ENCODE data around the gene YWHAE.
"Not testable (repeated sequence)": the region's sequence is repeated elsewhere in the genome, so short reads cannot be mapped to it uniquely, and the experiment has no call there.

Gene YWHAE

GRCh38 chr17:1412185-1413110 is 12.4 kb upstream of the YWHAE start:
- no peak for DNase-seq (ENCODE audit: low spot score)

DNA sequence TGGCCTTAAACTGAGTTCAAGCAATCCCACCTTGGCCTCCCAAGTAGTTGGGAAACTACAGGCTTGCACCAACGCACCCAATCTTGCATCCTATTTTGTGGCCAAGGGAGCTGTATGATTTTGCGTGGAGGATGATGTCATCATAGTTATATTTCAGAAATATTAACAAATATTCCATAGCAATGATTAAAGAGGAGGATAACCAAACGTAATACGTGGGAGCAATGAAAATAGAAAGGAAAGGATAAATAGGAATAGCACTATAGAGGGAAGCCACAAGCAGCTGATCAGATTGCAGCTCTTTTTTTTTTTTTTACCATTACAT is 2.2 kb upstream of the YWHAE start:
- no peak for DNase-seq (ENCODE audit: low spot score)

DNA sequence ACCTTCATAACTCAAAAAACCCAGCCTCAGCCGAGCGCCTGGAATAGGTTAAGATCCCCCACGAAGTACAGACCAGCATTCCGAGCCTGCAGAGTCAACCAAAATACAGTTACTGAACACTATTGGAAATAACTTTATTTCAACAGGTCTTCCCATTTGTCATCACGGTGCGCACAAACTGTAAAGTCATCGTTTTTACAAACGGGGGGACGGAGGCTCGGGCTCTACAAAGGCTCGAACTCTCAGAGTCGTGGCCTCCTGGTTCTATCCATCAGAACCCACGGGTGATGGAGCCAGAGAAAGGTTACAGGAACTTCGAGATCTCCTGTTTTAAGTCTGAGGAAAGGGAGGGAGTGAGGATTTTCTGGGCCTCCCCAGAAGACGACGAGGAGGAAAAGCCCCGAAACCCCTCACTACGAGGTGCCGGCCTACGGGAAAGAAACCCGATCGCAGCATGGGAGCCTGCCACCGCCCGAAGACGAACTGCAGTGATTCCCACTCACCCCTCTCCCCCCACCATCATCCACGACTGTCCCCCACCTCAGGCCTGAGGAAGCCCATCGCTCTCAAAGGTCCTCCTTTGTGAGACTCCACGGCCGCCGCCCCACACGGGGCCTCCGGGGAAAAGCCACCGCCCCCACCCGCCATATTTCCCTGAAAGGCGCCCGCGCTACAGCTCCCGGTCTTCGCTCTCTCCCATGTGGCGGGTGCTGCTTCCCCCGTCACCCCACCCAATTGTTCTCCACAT is 917 bp downstream of the YWHAE start:
- DNase-seq (ENCODE audit: low spot score): no peak

GRCh38 chr17:1398028-1398427 is 2.0 kb downstream of the YWHAE start:
- no peak for DNase-seq (ENCODE audit: low spot score)

DNA sequence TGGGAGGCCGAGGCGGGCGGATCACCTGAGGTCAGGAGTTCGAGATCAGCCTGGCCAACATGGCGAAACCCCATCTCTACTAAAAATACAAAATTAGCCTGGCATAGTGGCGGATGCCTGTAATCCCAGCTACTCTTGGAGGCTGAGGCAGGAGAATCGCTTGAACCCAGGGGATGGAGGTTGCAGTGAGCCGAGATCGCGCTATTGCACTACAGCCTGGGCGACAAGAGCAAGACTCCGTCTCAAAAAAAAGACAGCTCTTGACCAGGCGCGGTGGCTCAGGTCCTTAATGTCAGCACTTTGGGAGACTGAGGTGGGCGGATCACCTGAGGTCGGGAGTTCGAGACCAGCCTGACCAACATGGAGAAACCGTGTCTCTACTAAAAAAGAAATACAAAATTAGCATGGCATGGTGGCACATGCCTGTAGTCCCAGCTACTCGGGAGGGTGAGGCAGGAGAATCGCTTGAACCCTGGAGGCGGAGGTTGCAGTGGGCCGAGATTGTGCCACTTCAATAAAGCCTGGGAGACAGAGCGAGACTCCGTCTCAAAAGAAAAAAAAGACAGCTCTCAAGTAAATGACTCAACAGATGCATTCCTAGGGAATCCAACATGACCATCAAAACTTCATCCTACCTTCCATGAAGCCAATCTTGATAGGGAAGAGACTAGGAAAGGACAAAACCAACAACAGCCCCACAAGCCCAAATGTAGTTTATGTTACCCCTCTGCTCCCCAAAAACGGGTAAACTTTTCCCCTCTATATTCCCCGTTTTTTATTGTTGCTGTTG is 4.0 kb downstream of the YWHAE start:
- DNase-seq (ENCODE audit: low spot score): not testable (repeated sequence)

GRCh38 chr17:1391577-1391976 is 8.4 kb downstream of the YWHAE start:
- no peak for DNase-seq (ENCODE audit: low spot score)

GRCh38 chr17:1390432-1391367 is 9.3 kb downstream of the YWHAE start:
- DNase-seq (ENCODE audit: low spot score): no peak

- DNase-seq (ENCODE audit: low spot score): not testable (repeated sequence)
Observed at GRCh38 chr17:1387490-1388227, 12.4 kb downstream of the YWHAE start.

- not testable (repeated sequence) for DNase-seq (ENCODE audit: low spot score)
Observed at GRCh38 chr17:1386675-1387190, 13.3 kb downstream of the YWHAE start.

DNA sequence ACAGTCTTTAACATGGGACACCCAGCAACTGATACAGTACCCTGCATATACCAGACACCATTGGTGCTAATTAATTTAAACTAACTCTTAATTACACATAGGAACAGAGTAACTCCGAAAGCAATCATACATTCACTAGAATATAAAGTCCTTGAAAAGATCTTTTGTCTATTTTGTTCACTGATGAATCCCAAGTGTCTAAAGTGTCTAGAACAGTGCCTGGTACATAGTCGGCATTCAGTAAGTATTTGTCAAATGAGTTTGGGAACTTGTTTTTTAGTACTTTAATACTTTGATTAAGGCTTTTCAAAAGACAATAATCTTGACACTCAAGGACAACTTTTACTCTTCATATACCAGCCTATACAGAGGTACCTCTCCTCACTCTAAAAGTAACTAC is 13.8 kb downstream of the YWHAE start:
- no peak for DNase-seq (ENCODE audit: low spot score)

DNA sequence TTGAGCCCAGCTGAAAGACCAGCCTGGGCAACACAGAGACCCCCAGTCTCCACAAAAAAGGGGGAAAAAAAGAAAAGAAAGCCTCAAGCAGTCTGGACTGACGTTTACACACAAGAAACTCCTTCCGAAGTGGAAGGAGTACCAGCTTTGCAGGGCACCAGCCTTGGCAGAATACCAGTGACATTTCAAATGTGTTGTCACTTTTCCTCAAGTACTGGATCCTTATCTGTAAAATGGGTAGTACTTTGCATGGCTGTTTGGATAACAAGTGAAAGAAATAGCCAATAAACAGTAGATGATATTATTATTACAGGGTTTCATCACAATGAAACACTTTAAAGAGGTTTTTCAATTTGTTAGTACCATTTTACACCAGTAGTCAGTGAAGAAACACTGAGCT is 14.2 kb downstream of the YWHAE start:
- DNase-seq (ENCODE audit: low spot score): no peak

DNA sequence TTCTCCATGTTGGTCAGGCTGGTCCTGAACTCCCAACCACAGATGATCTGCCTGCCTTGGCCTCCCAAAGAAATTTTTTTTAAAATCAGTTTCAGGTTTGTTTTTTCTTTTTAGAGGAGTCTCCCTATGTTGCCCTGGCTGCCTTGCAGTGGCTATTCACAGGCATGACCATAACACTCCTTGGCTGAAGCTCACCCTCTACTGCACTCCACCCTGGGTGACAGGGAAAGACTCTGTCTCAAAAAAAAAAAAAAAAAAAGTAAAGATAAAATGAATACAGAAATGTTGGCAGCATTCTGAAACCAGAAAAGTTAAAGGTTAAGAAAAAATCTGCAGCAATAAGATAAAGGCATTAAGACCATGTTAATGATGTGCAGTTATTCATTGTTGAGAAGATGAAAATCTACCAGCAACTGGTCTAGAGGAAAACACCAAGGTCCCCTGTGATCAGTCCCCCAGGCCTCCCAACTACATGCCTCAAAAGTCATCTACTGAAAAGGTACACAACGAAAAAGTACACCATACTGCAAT is 15.1 kb downstream of the YWHAE start:
- DNase-seq (ENCODE audit: low spot score): no peak

- no peak for DNase-seq (ENCODE audit: low spot score)
Observed at GRCh38 chr17:1379930-1380313, 20.1 kb downstream of the YWHAE start.

GRCh38 chr17:1379208-1379929 is 20.7 kb downstream of the YWHAE start:
- no peak for DNase-seq (ENCODE audit: low spot score)

GRCh38 chr17:1378476-1378860 is 21.6 kb downstream of the YWHAE start:
- DNase-seq (ENCODE audit: low spot score): not testable (repeated sequence)

DNA sequence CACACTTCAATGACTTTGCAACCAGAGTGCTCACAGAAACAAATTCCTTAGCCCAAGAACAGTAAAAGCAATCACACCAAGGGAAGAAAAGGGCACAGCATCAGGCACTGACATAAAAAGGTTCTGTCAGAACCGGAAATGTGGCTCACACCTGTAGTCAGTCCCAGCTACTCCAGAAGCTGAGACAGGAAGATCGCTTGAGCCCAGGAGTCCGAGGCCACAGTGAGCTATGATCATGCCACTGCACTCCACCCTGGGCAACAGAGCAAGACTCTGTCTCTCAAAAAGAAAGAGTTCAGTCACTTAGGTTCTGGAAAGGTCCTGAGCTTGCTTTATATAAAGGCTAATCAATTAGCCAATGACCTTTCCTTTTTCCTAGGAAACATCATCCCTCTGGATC is 22.7 kb downstream of the YWHAE start:
- no peak for DNase-seq (ENCODE audit: low spot score)

- DNase-seq (ENCODE audit: low spot score): no peak
Observed at GRCh38 chr17:1376061-1376460, 24.0 kb downstream of the YWHAE start.

DNA sequence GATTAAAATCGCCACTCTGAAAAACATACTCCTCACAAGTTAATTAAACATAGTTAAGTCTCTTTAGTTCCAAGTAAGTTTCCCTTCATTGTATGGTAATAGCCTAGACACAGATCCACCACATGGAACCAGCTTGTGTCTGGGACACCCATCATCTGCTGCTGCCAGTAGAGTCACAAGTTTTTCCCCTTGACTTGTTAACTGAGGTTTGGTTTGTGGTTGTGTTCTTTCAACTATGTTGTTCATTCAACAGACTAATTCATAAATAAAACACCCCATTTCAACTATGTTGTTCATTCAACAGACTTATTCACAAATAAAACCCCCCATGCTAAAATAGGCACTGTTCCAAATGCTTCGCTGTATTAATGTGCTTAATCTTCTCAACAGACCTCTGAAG is 24.4 kb downstream of the YWHAE start:
- DNase-seq (ENCODE audit: low spot score): no peak

GRCh38 chr17:1374431-1375177 is 25.4 kb downstream of the YWHAE start:
- DNase-seq (ENCODE audit: low spot score): no peak

Measured in HuH-7.5 (cell line).